Measurements from ENCODE around the gene C1orf122.

Gene C1orf122

GRCh38 chr1:37807220-37807554 lies 403 bp upstream of the C1orf122 start:
- DNase-seq (ENCODE audit: low read depth), result no peak
- H3K4me3 ChIP-seq (ENCODE audit: low read length), result peak overlapping the region; percentile 80

GRCh38 chr1:37808369-37809319 lies 1.1 kb downstream of the C1orf122 start:
- H3K4me3 ChIP-seq (ENCODE audit: low read length), result peak overlapping the region; percentile 80
- DNase-seq (ENCODE audit: low read depth), result peak; percentile 78
- TF ChIP-seq CTCF (conservative IDR thresholded peaks at IDR 0.05; ENCODE audit: low read length), result peak; percentile 11; the same call in 1 of the 2 replicates

More at GRCh38 chr1:37807220-37807554, 403 bp upstream of the C1orf122 start:
- TF ChIP-seq CTCF (conservative IDR thresholded peaks at IDR 0.05; ENCODE audit: low read length), result no peak

DNA sequence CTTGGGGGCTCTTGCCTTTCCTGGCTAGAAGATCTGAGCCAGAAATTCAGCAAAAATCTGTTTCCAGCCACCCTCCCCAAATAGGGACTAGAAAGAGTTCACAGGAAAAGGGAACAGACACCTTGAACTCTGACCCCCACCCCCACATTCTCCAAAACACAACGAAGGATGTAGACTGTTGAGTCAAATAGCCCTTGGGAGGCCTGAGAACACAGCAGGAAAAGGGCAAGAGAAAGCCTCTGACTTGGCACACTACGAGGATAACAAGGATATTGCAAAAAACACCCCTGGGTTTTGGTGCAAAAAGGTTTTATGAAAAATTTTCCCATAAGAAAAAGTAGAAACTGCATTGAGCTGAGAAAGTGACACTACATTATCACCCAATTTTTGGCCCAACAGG lies 2.4 kb downstream of the C1orf122 start:
- TF ChIP-seq CTCF (conservative IDR thresholded peaks at IDR 0.05; ENCODE audit: low read length), result no peak
- no peak overlapping the region for H3K4me3 ChIP-seq (ENCODE audit: low read length)
- no peak for DNase-seq (ENCODE audit: low read depth)

- peak; percentile 80 for TF ChIP-seq CTCF (conservative IDR thresholded peaks at IDR 0.05; ENCODE audit: low read length)
- no peak overlapping the region for H3K4me3 ChIP-seq (ENCODE audit: low read length)
- DNase-seq (ENCODE audit: low read depth), result peak; percentile 77
Observed at GRCh38 chr1:37811027-37811655, 3.6 kb downstream of the C1orf122 start.

- H3K4me3 ChIP-seq (ENCODE audit: low read length), result no peak overlapping the region
- DNase-seq (ENCODE audit: low read depth), result no peak
- TF ChIP-seq CTCF (conservative IDR thresholded peaks at IDR 0.05; ENCODE audit: low read length), result no peak
Observed at GRCh38 chr1:37813529-37814145, 6.0 kb downstream of the C1orf122 start.

GRCh38 chr1:37814252-37814651 lies 6.7 kb downstream of the C1orf122 start:
- H3K4me3 ChIP-seq (ENCODE audit: low read length), result no peak overlapping the region
- DNase-seq (ENCODE audit: low read depth), result no peak
- no peak for TF ChIP-seq CTCF (conservative IDR thresholded peaks at IDR 0.05; ENCODE audit: low read length)

All from AG10803 (cell line).